GM18951 (cell line): ENCODE measurements around the gene PLXNC1.
"Not testable (repeated sequence)": the region's sequence is repeated elsewhere in the genome, so short reads cannot be mapped to it uniquely, and the experiment has no call there.

ENCODE experiments used
- POLR2A ChIP-seq: IDR thresholded peaks from 4 replicates; pipeline ENCODE4 v1.6.1; 2011; ENCODE audit warnings: mild to moderate bottlenecking; ENCODE audit not compliant: insufficient read length, insufficient read depth; ENCODE audit errors: extremely low read depth
- in situ Hi-C: fragments of 300-500 bp; cut with MboI; formaldehyde crosslinking; loops from one replicate; pipeline ENCODE4 v1.12.0; 2022; ENCODE audit warnings: low sequenced_read_pairs, mixed read lengths, inconsistent platforms; ENCODE audit not compliant: unreplicated experiment

Gene PLXNC1

GRCh38 chr12:94297096-94297699 is 148.8 kb downstream of the PLXNC1 start:
- in situ Hi-C loops: no loop called here

DNA sequence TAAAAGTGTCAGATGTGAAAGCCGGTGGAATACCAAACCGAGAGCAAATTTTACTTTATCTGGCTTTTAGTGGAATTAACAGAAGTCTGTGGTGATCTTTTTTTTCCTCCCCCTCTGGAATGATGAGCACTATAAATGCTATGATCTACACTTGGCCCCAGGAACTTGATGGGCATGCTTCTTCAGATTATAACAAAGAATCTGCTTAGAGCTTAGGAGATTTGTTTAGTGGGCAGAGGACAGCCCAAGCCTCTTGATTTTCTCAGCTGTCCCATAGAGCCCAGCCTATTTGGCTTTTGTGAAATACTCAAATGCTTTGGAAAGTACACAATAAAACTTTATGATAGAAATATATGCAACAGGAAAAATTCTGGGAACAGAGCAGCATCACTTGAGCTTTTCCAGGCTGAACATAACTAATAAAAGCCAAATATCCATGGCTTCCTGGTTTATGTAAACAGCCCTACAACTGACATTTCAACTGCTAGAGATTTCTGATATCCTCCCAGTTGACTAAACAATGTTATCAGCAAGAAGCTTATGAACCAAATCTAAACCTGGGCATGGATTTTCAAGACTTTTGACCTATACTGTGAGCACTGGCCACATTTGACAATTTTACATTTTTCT is 149.6 kb downstream of the PLXNC1 start:
- in situ Hi-C loops: no loop called here
- no peak for TF ChIP-seq POLR2A

More at GRCh38 chr12:94297096-94297699, 148.8 kb downstream of the PLXNC1 start:
- no peak for TF ChIP-seq POLR2A

DNA sequence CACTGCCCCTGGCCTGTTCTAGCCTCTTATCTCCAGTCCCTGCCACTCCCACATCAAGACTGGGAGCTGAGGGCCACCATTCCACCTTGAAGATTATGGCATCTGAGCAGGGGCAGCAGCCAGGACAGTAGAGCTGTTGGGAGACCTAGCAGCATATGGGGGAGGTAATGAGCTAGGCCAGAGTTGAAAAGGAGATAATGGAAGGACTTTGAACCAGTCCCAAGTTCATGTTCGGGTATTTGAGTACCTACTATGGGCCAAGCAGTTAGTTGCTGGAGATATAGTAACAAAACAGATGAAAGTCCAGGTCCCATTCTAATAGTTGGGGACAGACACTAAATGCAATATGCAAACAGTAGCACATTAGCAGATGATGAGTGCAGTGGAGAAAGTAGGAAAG is 151.5 kb downstream of the PLXNC1 start:
- in situ Hi-C loops: no loop called here
- no peak for TF ChIP-seq POLR2A

DNA sequence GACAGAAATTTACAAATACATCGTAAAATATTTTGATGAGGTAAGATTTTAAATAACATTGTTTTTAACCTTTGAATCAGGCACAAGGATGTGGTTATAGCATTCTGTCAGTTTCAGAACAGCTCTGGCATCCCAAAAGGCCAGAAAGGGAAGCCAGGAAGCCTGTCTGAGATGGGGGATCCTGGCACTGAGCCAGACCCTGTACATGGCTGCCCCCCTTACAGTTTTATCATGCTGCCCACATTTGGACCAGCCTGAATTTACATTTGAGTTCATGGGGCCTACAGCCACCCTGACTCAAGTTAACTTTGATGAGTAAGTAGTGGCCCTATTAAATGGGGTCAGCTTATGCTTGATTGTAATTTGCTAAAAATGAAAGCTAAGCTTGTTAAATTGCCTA is 155.6 kb downstream of the PLXNC1 start:
- in situ Hi-C loops: no loop called here
- no peak for TF ChIP-seq POLR2A

GRCh38 chr12:94304566-94305061 is 156.2 kb downstream of the PLXNC1 start:
- no peak for TF ChIP-seq POLR2A
- in situ Hi-C loops: no loop called here

GRCh38 chr12:94305130-94305957 is 157.0 kb downstream of the PLXNC1 start:
- TF ChIP-seq POLR2A: no peak
- in situ Hi-C loops: no loop called here

- TF ChIP-seq POLR2A: no peak
- in situ Hi-C loops: no loop called here
Observed at GRCh38 chr12:94308612-94309011, 160.2 kb downstream of the PLXNC1 start.

DNA sequence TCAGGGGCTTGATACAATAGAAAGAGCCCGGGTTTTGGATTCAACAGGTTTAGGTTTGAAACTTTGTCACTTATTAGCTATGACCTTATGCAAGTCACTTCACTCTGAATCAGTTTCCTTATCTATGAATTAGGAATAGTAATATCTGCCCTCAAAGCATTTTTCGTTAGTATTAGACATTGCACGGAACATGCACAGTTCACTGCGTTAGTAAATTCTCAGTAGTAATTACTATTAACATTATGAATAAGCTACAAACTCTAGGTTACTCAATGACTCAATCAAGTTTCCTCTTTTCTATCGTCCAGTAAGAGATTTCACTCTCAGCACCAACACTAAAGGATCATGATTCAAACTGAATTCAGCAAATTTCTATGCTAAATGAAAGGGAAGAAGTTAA is 161.0 kb downstream of the PLXNC1 start:
- TF ChIP-seq POLR2A: no peak
- in situ Hi-C loops: no loop called here

- no peak for TF ChIP-seq POLR2A
Observed at GRCh38 chr12:94312378-94312777, 164.0 kb downstream of the PLXNC1 start.

DNA sequence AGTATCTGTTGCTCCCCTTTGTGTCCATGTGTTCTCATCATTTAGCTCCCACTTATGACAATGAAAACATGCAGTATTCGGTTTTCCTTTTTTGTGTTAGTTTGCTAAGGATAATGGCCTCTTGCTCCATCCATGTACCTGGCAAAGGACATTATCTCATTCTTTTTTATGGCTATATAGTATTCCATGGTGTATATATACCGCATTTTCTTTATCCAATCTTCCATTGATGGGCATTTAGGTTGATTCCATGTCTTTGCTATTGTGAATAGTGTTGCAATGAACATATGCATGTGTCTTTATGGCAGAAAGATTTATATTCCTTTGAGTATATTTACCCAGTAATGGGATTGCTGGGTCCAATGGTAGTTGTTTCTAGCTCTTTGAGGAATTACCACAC is 168.2 kb downstream of the PLXNC1 start:
- in situ Hi-C loops: not testable (repeated sequence)

More at GRCh38 chr12:94312378-94312777, 164.0 kb downstream of the PLXNC1 start:
- in situ Hi-C loops: no loop called here

DNA sequence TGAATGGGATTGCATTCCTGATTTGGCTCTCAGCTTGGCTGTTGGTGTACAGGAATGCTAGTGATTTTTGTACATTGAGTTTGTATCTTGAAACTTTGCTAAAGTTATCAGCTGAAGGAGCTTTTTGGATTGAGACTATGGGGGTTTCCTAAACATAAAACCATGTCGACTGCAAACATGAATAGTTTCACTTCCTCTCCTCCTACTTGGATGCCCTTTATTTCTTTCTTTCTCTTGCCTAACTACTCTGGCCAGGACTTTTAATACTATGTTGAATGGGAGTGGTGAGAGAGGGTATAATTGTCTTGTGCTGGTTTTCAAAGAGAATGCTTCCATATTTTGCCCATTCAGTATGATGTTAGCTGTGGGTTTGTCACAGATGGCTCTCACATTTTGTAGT is 169.8 kb downstream of the PLXNC1 start:
- TF ChIP-seq POLR2A: no peak
- in situ Hi-C loops: no loop called here

DNA sequence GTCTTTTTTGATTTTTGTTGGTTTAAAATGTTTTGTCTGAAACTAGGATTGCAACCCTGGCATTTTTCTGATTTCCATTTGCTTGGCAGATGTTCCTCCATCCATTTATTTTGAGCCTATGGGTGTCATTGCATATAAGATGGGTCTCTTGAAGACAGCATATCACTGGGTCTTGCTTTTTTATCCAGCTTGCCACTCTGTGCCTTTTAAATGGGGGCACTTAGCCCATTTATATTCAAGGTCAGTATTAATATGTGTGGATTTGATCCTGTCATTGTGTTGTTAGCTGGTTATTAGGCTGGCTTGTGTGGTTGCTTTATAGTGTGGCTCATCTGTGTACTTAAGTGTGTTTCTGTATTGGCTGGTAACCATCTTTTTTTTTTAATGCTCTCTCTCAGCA is 171.7 kb downstream of the PLXNC1 start:
- in situ Hi-C loops: no loop called here
- no peak for TF ChIP-seq POLR2A

GRCh38 chr12:94322346-94322745 is 174.0 kb downstream of the PLXNC1 start:
- no peak for TF ChIP-seq POLR2A
- in situ Hi-C loops: no loop called here

DNA sequence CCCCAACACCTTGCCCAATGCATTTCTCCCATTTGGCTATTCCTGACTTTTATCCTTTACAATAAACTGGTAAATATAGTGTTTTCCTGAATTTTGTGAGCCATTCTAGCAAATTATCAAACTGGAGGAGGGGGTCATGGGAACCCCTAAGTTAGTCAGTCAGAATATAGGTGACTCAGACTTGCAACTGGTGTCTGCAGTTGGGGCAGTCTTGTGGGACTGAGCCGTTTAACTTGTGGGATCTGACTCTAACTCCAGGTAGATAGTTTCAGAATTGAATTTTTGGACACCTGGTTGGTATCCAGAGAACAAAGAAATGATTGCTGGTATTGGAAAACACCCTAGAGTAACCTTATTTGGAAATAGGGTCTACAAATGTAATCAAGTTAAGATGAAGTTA is 177.9 kb downstream of the PLXNC1 start:
- in situ Hi-C loops: no loop called here
- no peak for TF ChIP-seq POLR2A

DNA sequence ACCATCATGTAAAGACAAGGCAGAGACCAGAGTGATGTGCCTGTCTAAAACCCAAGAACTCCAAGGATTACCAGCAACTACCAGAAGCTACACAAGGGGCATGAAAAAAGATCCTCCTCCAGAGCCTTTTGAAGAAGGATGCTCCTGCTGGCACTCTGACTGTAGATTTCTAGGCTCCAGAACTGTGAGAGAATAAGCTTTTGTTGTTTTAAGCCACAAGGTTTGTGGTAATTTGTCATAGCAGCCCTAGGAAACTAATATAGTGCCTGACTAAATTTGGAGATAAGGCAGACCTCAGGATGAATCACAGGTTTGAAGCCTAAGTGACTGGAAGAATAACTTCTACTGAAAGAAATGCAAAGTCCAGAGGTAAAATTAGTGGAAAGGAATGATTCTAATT is 178.3 kb downstream of the PLXNC1 start:
- TF ChIP-seq POLR2A: no peak
- in situ Hi-C loops: no loop called here
